GM21367 (cell line): ENCODE measurements around the gene CNGA2.
A peak's percentile ranks its signal among the peaks of the same experiment; 100 is the strongest.

Source experiments
- ATAC-seq: cut with Tn5 transposase; IDR thresholded peaks from one replicate; pipeline ENCODE4 v1.9.1; 2021; ENCODE audit not compliant: unreplicated experiment

The CNGA2 gene

GRCh38 chrX:151750511-151750910 lies 16.0 kb downstream of the CNGA2 start:
- no peak for ATAC-seq

DNA sequence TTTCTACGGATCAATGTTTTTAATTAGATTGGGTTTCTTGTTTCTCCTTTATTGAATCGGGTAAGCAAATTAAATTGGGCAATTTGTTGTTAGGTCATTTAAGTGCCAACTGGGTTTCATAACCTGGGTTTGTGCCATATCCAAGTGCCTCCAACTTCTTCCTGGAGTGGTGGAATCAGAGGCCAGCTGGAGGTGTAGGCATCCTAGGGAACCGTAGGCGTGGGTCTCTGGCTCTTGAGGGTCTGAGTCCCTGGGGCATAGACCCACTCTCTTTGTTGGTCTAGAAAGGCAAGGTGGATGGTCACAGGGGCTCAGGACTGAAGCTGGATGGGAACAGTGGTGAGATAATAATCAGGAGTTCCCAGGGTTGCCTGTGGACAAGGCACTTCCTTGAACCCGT lies 18.3 kb downstream of the CNGA2 start:
- ATAC-seq = no peak

DNA sequence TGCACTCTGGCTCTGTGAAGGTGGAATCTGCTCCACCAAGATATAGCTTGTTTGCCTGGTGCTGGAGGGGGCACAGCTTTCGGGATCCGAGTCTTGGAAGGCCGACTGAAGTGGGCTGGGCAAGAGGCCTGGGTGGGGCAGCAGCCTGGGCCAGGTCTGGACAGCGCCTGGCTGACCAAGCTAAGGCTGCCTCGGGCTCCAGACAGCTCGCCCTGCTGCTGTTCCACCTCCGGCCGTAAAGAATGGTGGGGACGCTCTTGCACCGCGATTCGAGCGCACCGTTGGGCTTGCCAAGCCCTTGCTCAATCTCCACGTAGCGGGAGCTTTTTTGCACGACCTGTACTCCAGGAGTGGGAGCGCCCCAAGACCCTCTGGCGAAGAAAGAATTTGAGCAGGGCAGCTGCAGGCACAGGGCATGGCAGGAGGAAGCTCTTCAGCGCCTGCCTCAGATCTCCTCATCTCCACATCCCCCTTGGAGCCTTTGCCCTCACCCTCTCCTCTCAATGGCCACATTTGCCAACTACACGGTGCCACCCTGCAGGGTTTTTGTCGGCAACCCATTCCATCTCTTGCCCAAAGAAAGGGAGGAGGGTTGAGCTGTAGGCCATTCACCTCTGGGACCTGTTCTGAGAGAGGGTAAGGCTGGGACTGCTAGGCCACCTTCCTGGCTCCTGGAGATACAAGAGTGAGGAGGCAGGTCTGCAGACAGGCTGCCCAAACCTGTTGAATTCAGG lies 18.9 kb downstream of the CNGA2 start:
- ATAC-seq = peak; percentile 81

GRCh38 chrX:151754047-151754429 lies 19.5 kb downstream of the CNGA2 start:
- no peak for ATAC-seq

- ATAC-seq = no peak
Measured at GRCh38 chrX:151754641-151755215, 20.2 kb downstream of the CNGA2 start.

DNA sequence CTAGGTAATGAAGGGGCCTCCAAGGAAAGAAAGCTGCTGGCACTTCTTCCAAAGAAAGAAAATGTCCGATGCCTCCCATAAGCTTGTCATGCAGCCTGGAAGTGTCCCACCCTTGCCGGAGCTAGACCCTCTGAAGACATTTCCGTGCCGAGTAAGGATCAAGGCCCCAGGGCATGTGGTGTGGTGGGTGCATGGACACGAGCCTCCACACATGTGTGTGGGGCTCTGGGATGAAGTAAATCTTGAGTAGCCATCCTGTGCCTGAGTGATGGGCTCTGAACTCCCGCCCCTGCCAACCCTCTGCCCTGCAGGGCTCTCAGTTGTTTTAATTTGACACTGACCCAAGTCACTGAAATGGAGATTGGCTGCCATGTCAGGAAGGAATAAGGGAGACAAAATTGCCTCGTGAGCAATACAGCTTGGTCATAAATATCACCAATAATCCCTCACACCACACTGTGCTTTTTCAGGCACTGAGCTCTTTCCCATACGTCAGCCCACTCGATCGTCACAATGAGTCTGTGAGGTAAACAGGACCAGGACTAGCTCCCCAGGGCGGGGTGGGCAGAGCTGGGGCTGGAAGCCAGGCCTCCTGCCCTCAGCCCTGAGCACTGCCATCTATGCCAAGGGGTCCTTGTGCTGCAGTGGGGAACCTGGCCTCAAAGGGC lies 24.6 kb downstream of the CNGA2 start:
- ATAC-seq = no peak

DNA sequence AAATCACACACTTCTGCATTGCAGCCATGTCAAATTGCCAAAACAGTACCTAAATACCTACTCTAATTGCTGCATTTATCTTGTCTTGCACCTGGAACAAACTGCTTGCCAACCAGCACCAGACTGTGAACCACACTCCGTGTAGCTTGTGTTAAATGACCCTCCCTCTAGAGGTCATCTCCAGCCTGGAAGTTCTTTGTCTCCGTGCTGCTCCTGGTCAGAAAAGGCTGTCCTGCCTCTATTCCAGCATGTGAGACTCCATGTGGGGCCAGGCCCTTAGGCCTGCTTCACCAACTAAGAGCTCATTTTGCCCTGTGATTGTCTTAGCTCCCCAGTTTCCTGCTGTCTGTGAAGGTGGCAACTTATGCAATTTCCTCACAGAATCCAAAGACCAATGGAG lies 28.3 kb downstream of the CNGA2 start:
- ATAC-seq = no peak

DNA sequence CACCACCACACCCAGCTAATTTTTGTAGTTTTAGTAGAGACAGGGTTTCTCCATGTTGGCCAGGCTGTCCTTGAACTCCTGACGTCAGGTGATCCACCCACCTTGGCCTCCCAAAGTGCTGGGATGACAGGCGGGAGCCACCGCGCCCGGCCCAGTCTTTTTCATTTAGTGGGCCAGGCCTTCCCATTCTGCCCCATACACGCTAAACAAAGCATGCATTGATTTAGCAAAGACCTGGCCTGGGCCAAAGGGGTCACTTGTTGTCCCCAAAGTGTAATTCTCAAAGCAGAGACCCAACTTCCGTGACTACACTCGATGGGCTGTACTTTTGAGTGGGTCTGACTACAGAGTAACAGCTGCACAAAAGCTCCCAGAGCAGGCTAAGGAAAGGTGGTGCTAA lies 29.2 kb downstream of the CNGA2 start:
- ATAC-seq = no peak

- ATAC-seq = no peak
Measured at GRCh38 chrX:151765026-151765425, 30.5 kb downstream of the CNGA2 start.

- ATAC-seq = no peak
Measured at GRCh38 chrX:151771726-151772125, 37.2 kb downstream of the CNGA2 start.

DNA sequence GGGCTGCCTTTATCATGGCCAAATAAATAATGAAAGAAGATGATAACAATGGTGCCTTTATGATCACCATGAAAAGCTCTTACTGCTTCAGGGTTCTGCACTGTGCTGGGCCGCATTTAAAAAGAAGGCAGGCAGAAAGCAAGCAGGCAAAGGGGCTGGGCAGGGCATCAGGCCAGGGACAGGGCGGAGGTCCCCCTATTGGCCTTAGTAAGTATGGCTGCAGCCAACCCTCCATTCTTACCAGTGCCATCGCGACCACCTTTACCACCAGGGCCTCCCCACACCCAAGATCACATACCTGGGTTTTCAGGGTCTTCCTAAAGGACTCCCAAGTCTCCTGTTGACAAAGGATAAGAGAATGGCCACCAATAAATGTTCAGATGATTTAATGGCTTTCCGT lies 38.9 kb downstream of the CNGA2 start:
- ATAC-seq = no peak

GRCh38 chrX:151774421-151774820 lies 39.9 kb downstream of the CNGA2 start:
- ATAC-seq = no peak

DNA sequence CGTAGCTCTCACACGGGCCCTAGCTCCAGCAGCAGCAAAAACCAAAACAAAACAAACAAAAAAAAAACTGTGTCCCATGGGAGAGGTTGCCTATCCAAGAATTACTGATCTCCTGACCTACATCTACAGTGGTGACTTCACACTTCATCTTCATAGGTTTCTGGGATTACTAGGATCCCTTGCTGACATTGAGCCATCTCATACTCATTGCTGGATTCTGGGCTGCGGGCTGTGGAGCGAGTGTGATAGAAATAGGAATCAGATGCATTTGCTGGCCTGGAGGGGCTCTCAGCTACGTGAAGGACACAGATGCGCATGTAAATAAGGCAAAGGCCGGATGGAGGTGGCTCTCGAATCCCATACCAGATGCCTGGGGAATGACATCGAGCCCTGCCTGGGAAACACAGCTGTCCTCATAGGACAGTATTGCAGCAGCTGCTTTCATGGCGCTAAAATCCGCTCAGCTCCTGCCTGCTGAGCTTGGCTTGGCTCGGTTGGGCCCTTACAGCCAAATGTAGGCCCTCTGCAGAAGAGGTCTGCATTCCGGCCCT lies 41.7 kb downstream of the CNGA2 start:
- ATAC-seq = no peak

GRCh38 chrX:151776936-151777335 lies 42.4 kb downstream of the CNGA2 start:
- no peak for ATAC-seq

- ATAC-seq = no peak
Measured at GRCh38 chrX:151779258-151779657, 44.7 kb downstream of the CNGA2 start.

DNA sequence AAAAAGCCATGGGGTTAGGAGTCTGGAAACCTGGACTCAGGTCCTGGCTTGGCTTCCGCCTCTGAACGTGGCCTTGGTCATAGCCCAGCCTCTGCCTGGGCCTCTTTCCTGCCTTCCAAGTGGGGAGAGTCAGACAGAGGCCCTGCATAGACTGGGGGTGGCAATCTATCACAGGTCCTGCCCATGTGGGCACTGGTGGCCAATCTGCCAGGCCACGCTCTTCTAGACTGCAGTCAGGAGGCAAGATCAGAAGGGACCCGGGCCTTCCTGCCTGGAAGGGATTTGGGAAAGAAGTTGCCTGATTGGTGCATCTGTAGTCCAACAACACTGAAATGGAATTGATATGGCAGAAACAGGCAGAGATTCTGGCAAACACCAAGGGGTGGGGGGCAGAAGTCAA lies 46.1 kb downstream of the CNGA2 start:
- no peak for ATAC-seq

- no peak for ATAC-seq
Measured at GRCh38 chrX:151789179-151789800, 54.7 kb downstream of the CNGA2 start.

GRCh38 chrX:151790481-151791160 lies 56.1 kb downstream of the CNGA2 start:
- no peak for ATAC-seq

DNA sequence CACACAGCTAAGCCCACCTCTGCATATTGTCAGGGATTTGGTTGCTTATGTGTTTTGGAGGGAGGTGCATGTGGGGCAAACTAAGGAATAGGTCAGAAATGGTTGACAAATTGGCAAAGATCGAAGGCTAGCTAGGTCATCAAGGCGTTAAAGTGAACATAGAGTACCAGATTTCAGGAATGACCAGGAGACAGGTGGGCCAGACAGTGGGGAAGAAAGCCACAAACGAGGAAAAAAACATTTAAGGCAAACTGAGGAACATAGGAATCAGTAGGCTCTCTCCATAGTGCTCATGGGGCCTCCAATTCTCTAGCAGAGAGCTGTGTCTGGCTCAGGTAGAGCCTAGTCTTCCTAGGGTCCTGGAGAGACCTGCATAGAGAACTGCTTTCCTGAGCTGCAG lies 57.4 kb downstream of the CNGA2 start:
- ATAC-seq = no peak

DNA sequence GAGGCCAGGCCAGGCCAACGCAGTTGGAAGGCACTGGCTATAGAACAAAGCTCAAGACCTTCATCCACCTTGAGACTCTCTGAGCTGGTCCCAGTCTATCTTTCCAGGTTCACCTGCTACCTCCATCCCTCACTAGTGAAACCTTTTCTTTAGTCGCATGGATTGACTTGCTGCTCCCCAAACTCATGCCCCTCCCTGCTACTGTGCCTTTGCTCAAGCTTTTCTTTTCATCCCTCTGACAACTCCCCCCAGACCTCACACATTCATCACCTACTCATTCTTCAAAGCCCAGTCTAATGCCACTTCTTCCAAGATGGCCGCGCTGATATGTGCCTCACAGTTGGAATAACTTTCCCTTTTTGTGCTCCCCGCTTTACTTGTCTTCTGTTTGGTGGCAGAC lies 58.0 kb downstream of the CNGA2 start:
- no peak for ATAC-seq

GRCh38 chrX:151793886-151794285 lies 59.3 kb downstream of the CNGA2 start:
- ATAC-seq = no peak
